Panc1 (cell line): ENCODE results near the gene PJA2. TPM values are rescaled to one million over a fixed set of nuclear protein-coding genes. Genes with fewer than 3 reads are reported as not detected.
A peak's percentile ranks its signal among the peaks of the same experiment; 100 is the strongest.

Experiments used
- ATAC-seq: fragments of 200-7000 bp; cut with Tn5 transposase; 2 replicates; pipeline ENCODE4 v1.9.1; 2020; ENCODE audit warnings: mild to moderate bottlenecking, moderate library complexity
- BruUV-seq: library from RNA; stranded (reverse); fragments of 400-500 nt; replicated peaks from 2 replicates; lab custom pipeline; 2021; lab: Mats Ljungman, UMichigan
- CTCF ChIA-PET: fragments of 300-600 bp; sonication (Branson Sonifier 250); formaldehyde crosslinking; loops from one replicate; lab custom pipeline; 2022; ENCODE audit warnings: antibody characterized with exemption; lab: Charles Lee
- POLR2A ChIA-PET: fragments of 300-600 bp; sonication (Branson Sonifier 250); formaldehyde crosslinking; loops from one replicate; lab custom pipeline; 2022; ENCODE audit warnings: antibody characterized with exemption; lab: Charles Lee
- DNase-seq: peaks from one replicate; pipeline ENCODE4 v3.0.0-alpha.2; 2010; ENCODE audit warnings: low read depth, low spot score
- H3K27ac ChIP-seq: 2 replicates; pipeline ENCODE4 v1.5.1; 2011; ENCODE audit warnings: mild to moderate bottlenecking, low read length, inconsistent platforms
- H3K27me3 ChIP-seq: fragments of 200-500 bp; sonication (Bioruptor generic); 2 replicates; pipeline ENCODE4 v1.6.0; 2014; ENCODE audit warnings: low read length, inconsistent platforms; ENCODE audit not compliant: control insufficient read depth, insufficient read depth
- H3K36me3 ChIP-seq: fragments of 200-500 bp; sonication (Bioruptor generic); 2 replicates; pipeline ENCODE4 v1.5.1; 2014; ENCODE audit warnings: inconsistent platforms, mild to moderate bottlenecking, low read length, moderate library complexity; ENCODE audit not compliant: control insufficient read depth, insufficient read depth
- H3K4me1 ChIP-seq: 2 replicates; pipeline ENCODE4 v1.5.1; 2011; ENCODE audit warnings: inconsistent platforms, mild to moderate bottlenecking, low read length, moderate library complexity; ENCODE audit not compliant: control insufficient read depth, insufficient read depth
- H3K4me3 ChIP-seq, 2 experiments: 2 replicates each; pipeline ENCODE4 v1.5.1; 2011 to 2012; ENCODE audit warnings: low read depth in 2 of 2, low read length in 2 of 2, mild to moderate bottlenecking in 2 of 2, inconsistent platforms in 1 of 2, moderate library complexity in 1 of 2
- H3K9me3 ChIP-seq: fragments of 200-500 bp; sonication (Bioruptor generic); 2 replicates; pipeline ENCODE4 v1.5.1; 2014; ENCODE audit warnings: low read depth, mild to moderate bottlenecking, inconsistent platforms, low read length, moderate library complexity; ENCODE audit not compliant: control insufficient read depth, insufficient read depth
- POLR2AphosphoS5 ChIP-seq: IDR thresholded peaks from 2 replicates; pipeline ENCODE4 v1.6.1; 2012; ENCODE audit warnings: mild to moderate bottlenecking, low read depth, low read length, moderate library complexity
- SIN3A ChIP-seq: IDR thresholded peaks from 2 replicates; pipeline ENCODE4 v1.6.1; 2012; ENCODE audit warnings: low read depth, mild to moderate bottlenecking, low read length, moderate library complexity, borderline replicate concordance; ENCODE audit not compliant: insufficient read depth
- TCF7L2 ChIP-seq: IDR thresholded peaks from 2 replicates; pipeline ENCODE4 v1.6.1; 2011; ENCODE audit warnings: mild to moderate bottlenecking, low read depth, low read length, inconsistent platforms
- in situ Hi-C: cut with HindIII; loops from 2 replicates; pipeline ENCODE4 v1.10.0; 2016; ENCODE audit warnings: low sequenced_read_pairs, low pct_unique_long_range_greater_than_20kb
- intact Hi-C: fragments of 100-400 bp; cut with micrococcal nuclease; formaldehyde crosslinking; loops from one replicate; pipeline ENCODE4 v1.10.0; 2022; ENCODE audit not compliant: unreplicated experiment
- total RNA-seq: library from RNA; stranded (reverse); gene quantifications from one replicate; pipeline ENCODE4 v1.2.1, GENCODE V29; 2021; ENCODE audit not compliant: unreplicated experiment
- TF ChIP-seq, protein P1 (sequence below): fragments of 450-650 bp; IDR thresholded peaks from 2 replicates; pipeline ENCODE4 v1.5.1; 2017; ENCODE audit warnings: mild to moderate bottlenecking
- TF ChIP-seq, protein P2 (sequence below), 2 experiments: IDR thresholded peaks; 2 replicates each; pipeline ENCODE4 v1.6.1; 2011 to 2012; ENCODE audit warnings: low read depth in 2 of 2, control low read depth in 1 of 2, low read length in 1 of 2, mild to moderate bottlenecking in 1 of 2, moderate library complexity in 1 of 2; ENCODE audit not compliant: insufficient read depth in 1 of 2

Gene PJA2
- total RNA-seq, 1 experiment from 2014 or later: 33.6 TPM

DNA sequence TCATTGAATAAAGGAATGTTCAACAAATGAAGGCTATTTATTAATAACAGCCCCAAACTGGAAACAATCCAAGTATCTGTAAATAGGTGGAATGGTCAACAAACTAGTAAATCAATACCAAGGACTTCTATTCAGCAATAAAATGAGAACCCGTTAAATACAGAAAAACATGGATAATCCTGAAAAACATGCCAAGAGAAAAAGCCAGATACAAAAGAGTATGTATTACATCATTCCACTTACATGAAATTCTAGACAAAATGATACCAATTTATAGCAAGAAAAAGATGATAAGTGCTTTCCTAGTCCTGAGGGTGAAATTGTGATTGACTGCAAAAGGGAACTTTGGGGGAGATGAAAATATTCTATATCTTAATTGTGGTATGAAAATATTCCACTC lies 3.1 kb downstream of the PJA2 start:
- Histone ChIP-seq H3K27me3 (no peaks in the 10 kb centered on the region), H3K9me3 (no peaks in the 10 kb centered on the region), H3K27ac (peak overlapping the region; percentile 87), H3K36me3 (no peaks in the 10 kb centered on the region), H3K4me3 (no peak overlapping the region), H3K4me1 (peaks cover 28% of the 10 kb centered on the region)
- intact Hi-C loops (no loop called here), in situ Hi-C loops (no loop called here)
- CTCF ChIA-PET: no interaction called here
- no peak for ATAC-seq
- DNase-seq: no peak
- TF ChIP-seq POLR2AphosphoS5: no peak
- TF ChIP-seq, protein P1, sequence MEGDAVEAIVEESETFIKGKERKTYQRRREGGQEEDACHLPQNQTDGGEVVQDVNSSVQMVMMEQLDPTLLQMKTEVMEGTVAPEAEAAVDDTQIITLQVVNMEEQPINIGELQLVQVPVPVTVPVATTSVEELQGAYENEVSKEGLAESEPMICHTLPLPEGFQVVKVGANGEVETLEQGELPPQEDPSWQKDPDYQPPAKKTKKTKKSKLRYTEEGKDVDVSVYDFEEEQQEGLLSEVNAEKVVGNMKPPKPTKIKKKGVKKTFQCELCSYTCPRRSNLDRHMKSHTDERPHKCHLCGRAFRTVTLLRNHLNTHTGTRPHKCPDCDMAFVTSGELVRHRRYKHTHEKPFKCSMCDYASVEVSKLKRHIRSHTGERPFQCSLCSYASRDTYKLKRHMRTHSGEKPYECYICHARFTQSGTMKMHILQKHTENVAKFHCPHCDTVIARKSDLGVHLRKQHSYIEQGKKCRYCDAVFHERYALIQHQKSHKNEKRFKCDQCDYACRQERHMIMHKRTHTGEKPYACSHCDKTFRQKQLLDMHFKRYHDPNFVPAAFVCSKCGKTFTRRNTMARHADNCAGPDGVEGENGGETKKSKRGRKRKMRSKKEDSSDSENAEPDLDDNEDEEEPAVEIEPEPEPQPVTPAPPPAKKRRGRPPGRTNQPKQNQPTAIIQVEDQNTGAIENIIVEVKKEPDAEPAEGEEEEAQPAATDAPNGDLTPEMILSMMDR: no peak
- TF ChIP-seq, protein P2, sequence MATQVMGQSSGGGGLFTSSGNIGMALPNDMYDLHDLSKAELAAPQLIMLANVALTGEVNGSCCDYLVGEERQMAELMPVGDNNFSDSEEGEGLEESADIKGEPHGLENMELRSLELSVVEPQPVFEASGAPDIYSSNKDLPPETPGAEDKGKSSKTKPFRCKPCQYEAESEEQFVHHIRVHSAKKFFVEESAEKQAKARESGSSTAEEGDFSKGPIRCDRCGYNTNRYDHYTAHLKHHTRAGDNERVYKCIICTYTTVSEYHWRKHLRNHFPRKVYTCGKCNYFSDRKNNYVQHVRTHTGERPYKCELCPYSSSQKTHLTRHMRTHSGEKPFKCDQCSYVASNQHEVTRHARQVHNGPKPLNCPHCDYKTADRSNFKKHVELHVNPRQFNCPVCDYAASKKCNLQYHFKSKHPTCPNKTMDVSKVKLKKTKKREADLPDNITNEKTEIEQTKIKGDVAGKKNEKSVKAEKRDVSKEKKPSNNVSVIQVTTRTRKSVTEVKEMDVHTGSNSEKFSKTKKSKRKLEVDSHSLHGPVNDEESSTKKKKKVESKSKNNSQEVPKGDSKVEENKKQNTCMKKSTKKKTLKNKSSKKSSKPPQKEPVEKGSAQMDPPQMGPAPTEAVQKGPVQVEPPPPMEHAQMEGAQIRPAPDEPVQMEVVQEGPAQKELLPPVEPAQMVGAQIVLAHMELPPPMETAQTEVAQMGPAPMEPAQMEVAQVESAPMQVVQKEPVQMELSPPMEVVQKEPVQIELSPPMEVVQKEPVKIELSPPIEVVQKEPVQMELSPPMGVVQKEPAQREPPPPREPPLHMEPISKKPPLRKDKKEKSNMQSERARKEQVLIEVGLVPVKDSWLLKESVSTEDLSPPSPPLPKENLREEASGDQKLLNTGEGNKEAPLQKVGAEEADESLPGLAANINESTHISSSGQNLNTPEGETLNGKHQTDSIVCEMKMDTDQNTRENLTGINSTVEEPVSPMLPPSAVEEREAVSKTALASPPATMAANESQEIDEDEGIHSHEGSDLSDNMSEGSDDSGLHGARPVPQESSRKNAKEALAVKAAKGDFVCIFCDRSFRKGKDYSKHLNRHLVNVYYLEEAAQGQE (IDR thresholded peaks at IDR 0.05; ENCODE audit: insufficient read depth in 1 of 2, low read depth in 2 of 2, low read length in 1 of 2): no peak
- TF ChIP-seq TCF7L2: no peak
- no peak for TF ChIP-seq SIN3A
- POLR2A ChIA-PET: no interaction called here
- no TSS peak for BruUV-seq

DNA sequence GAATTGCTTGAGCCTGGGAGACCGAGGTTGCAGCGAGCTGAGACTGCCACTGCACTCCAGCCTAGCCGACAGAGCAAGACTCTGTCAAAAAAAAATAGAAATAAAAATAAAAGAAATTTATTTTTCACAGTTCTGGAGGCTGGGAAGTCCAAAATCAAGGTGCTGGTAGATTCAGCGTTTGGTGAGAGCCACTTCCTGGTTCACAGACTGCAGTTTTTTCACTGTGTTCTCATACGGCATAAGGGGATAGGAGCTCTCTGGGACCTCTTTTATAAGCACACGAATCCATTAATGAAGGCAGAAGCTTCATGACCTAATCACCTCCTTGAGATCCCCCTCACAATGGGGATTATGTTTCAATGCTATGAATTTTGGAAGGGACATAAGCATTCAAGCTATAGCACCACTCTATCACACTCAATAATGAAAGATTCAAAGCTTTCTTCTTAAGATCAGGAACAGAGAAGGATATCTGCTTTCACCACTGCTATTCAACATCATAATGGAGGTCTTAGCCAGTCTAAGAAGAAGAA lies 5.3 kb downstream of the PJA2 start:
- DNase-seq (no peak), ATAC-seq (no peak)
- intact Hi-C loops (no loop called here), in situ Hi-C loops (no loop called here)
- Histone ChIP-seq H3K36me3 (no peaks in the 10 kb centered on the region), H3K4me1 (peaks cover 20% of the 10 kb centered on the region), H3K27me3 (no peaks in the 10 kb centered on the region), H3K9me3 (no peaks in the 10 kb centered on the region), H3K27ac (no peak overlapping the region), H3K4me3 (no peak overlapping the region)
- ChIA-PET POLR2A (no interaction called here), CTCF (interaction anchor here (0.6 kb wide), 2 partner anchors 436 to 622 kb away, joined by 3 to 9 read pairs; no protein-coding TSS in a partner anchor)
- TF ChIP-seq, protein P2 (IDR thresholded peaks at IDR 0.05; ENCODE audit: insufficient read depth in 1 of 2, low read depth in 2 of 2, low read length in 1 of 2): no peak
- TF ChIP-seq SIN3A (no peak), POLR2AphosphoS5 (no peak), TCF7L2 (no peak)
- TF ChIP-seq, protein P1: no peak
- no TSS peak for BruUV-seq
